Pulmonary artery endothelial cell (primary cell): ENCODE measurements around the gene CIBAR2. TPM values are rescaled to one million over a fixed set of nuclear protein-coding genes. Genes with fewer than 3 reads are reported as not detected.

Experiments used
- DNase-seq: peaks from one replicate; pipeline ENCODE4 v3.0.0-alpha.2; 2011; ENCODE audit warnings: low read depth, low spot score
- total RNA-seq: library from RNA; depleted of rRNA; stranded (reverse); fragments of >200 nt; gene quantifications from 2 replicates; pipeline ENCODE4 v1.2.3, GENCODE V29; 2014

CIBAR2 gene
- total RNA-seq, 1 donor from 2014 or later = not detected

GRCh38 chr16:85083051-85083639, 29.1 kb downstream of the CIBAR2 start:
- no peak for DNase-seq

- no peak for DNase-seq
Observed at GRCh38 chr16:85082173-85083050, 29.9 kb downstream of the CIBAR2 start.

DNA sequence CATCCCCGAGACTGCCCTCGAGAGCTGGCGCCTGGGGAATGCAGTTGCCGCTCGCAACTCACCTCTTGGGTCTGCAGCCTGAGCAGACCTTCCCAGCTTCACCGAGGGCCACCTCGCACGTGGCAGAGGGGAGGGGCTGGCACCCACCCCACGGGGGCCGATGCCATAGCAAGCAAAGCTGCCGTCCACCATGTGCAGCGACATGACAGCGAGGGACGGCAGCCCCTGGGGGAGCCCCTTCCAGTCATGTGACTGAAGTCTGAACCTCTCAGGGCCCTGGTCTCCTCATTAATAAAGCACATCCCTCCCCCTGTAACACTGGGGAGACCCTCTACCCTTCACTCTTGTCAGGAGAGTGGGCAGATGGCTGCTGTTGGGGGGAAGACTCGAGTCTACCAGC, 30.5 kb downstream of the CIBAR2 start:
- no peak for DNase-seq

GRCh38 chr16:85081038-85081437, 31.2 kb downstream of the CIBAR2 start:
- DNase-seq = no peak

- DNase-seq = no peak
Observed at GRCh38 chr16:85079785-85080570, 32.3 kb downstream of the CIBAR2 start.

GRCh38 chr16:85078952-85079351, 33.3 kb downstream of the CIBAR2 start:
- DNase-seq = no peak

DNA sequence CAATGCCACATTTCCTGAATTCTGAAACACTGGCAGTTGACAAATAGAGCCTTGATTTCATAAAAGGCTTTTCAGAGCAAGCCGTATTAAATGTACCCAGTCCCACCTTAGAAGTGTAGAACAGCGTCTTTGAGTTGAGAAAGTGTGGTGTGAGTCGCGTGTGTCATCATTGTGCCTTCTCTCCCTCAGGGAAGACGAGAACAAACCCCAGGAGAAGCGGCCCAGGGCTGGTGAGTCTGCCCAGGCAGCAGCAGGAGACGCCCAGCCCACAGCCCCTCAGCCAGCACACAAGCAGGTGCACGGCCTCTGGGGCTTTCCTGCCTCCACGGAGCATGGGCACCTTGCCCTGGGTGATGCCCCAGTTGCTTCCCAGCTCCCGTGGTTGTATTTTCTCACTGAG, 34.0 kb downstream of the CIBAR2 start:
- no peak for DNase-seq

DNA sequence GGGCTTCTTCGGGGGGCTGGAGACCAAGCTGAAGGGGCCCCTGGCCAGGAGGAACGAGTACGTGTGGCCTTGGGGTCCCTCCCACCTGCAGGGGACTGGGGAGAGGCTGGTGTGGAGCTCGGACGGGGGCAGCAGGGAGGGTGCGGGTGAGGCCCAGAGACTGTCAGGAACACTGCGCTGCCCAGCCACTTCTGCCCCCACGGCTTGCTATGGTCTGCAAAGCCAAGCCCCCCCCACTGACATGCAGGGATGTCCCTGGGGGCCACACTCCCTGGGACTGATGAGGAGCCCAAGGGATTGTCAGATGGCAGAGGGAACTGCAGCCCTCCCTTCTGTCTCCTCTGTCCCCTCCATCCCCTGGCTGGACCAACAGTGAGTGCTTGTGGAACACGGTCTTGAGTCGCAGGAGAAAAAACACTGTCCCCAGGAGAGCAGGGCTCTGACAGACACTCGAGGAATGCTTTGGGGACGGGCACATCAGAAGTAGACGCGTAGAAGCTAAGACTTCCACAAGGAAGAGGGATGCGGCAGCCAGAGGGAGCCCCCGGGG, 34.6 kb downstream of the CIBAR2 start:
- no peak for DNase-seq

DNA sequence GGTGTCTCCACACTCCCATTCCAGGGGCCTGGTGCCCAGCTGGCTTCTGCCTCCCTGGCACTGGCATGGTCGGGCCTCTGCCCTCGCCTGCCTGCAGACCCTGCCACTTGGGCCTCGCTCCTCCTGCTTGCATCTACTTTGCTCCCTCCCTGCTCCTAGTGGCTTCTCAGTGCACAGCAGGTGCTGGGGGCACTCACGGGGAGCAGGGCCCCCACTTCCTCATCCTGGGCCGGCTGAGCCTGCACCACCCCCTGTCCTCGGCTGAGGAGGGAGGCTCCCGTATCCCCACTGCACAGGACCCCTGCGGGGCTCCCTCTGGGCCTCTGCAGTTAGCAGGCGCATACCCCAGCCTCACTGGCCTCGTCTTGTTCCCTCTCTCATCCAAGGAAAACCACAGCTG, 35.2 kb downstream of the CIBAR2 start:
- DNase-seq = no peak

DNA sequence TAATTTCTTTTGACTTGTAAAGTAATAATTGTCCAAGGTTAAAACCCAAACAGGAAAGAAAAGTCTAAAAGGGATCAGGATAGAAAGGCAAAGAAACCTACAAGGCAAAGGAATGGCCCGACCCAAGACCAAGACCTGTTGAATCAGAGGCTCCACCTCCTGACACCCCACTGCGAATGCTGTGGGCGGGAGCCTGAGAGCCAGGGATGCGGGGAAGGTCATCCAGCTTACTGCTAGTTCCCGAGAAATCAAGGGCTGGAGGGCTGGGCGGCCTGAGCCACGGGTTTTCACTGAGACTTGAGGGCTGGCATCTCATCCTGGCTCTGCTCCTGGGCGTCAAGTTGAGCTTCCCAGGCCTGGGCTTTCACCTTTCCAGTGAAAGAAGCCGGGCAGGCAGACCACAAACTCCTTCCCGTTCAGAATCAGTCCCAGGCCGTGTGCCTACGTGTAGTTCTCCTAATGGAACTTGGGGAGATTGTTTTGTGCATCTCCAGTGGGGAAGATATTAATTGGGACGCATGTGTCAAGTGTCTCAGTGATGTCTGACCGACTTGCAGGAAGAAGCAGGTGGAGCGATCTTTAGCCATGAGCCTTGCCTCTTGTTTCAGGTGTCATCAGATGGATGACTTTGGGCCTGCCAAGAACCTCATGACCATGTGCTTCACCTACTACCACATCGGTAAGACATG, 36.9 kb downstream of the CIBAR2 start:
- no peak for DNase-seq

DNA sequence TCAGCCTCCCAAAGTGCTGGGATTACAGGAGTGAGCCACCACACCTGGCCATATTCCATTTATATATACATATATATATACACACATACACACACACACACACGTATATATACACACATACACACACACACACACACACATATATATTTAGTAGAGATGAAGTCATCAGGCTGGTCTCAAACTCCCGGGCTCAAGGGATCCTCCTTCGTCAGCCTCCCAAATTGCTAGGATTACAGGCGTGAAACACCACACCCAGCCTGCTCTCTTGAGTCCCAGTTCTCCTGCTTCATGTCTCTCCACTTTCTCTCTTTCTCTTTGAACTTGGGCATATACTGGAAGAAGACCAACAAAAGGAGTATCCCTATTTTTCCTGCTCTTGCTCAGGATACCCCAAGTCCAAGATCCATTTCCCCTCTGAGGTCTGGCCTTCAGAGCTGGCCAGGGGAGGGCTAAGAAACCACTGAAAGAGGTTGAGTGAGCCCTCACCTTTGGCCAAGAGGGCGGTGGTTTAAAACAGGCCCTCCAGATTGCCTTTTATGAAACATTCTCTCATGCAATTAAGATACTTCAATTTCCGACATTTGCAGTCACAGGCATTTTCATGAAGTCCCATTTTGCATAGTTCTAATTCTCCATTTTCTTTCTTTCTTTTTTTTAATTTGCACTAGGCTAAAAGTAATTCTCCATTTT, 37.9 kb downstream of the CIBAR2 start:
- no peak for DNase-seq

GRCh38 chr16:85072947-85073346, 39.3 kb downstream of the CIBAR2 start:
- DNase-seq = no peak

- DNase-seq = no peak
Observed at GRCh38 chr16:85072076-85072860, 40.0 kb downstream of the CIBAR2 start.

DNA sequence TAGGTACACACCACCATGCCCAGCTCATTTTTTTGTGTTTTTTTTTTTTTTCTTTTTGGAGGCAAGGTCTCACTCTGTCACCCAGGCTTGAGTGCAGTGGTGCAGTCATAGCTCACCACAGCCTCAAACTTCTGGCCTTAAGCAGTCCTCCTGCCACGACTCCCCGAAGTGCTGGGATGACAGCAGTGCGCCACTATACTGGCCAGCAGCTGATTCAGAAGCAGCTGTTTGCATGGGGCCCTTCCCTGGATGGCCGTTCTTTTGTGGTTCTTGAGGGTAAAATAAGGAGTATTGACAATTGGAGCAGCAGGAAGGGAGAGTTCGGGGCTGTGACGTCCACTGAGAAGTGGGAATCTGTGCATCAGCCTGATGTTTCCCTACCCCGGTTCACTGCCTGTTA, 43.1 kb downstream of the CIBAR2 start:
- no peak for DNase-seq

GRCh38 chr16:85068746-85069145, 43.5 kb downstream of the CIBAR2 start:
- no peak for DNase-seq

DNA sequence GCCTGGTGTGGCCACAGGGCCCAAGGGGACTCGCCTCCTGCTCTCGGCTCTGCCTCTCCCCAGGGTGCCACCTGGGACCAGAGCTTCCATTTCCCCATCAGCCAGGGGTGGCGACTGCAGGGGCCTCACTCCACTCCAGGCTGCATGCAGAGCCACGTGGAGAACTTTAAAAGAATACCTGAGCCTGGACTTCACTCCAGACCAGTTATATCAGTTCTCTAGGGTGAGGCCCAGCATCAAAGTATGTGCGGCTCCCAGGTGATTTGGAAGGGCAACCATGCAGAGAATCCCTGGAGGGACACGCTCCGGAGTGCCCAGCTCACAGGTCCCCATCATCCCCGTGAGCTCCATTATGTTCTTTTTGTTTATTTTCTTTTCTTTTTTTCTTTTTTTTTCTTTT, 44.8 kb downstream of the CIBAR2 start:
- DNase-seq = no peak

DNA sequence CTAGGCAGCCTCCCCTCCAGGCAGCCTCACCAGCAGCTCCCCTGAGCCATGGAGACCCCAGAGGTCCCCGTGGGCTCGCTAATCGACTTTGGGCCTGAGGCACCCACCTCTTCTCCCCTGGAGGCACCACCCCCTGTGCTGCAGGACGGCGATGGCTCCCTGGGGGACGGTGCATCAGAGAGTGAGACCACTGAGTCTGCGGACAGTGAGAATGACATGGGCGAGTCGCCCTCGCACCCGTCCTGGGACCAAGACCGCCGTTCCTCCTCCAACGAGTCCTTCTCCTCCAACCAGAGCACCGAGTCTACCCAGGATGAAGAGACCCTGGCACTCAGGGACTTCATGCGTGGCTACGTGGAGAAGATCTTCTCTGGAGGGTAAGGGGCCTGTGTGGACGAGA, 45.2 kb downstream of the CIBAR2 start:
- DNase-seq = no peak

DNA sequence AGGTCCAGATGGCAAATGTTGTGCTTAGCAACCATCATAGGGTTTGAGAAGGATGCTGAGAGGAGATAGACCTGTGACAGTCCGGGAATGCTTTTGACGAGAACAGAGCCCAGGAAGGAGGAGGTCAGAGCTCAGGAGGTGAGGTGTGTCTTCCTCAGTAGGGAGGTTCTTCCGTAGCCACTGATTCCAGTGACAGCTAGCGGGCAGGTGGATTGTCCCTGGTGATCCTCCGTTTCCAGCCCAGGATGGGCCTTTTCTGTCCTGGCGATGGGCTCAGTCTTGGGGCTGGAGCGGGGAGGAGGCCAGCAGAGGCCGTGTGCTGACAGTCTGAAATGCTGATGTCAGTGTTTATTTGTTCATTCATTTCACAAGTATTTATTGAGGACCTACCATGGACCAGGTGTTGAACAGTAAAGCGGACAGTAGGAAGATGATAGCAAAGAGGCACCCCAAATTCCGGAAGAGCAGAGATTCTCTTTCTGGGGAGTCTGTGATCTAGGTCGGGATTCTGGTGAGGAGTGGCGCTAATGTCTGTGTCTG, 45.9 kb downstream of the CIBAR2 start:
- no peak for DNase-seq

- no peak for DNase-seq
Observed at GRCh38 chr16:85065099-85065498, 47.2 kb downstream of the CIBAR2 start.

DNA sequence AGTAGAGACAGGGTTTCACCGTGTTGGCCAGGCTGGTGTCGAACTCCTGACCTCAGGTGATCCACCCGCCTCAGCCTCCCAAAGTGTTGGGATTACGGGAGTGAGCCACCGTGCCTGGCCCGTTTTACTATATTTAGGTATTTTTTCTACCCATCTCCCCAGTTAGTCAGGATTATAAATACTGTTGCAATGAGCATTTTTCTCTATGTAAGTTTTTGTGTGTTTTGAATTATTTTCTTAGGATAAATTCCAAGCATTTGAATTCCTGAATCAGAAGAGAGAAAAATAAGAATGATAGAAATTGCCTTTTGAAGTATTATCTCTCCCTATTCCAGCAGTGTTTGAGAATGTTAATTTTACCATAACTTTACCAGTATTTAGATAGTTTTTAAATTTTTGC, 48.1 kb downstream of the CIBAR2 start:
- DNase-seq = no peak
